ENCODE data around the gene TMEM37. TPM values are rescaled to one million over a fixed set of nuclear protein-coding genes. Genes with fewer than 3 reads are reported as not detected.

Gene TMEM37
- total and polyA plus RNA-seq, 2 of the 13 experiments (the other 11 are each of a cell fraction or from before 2014, with no cell fraction given), result 37.7 to 115 TPM

DNA sequence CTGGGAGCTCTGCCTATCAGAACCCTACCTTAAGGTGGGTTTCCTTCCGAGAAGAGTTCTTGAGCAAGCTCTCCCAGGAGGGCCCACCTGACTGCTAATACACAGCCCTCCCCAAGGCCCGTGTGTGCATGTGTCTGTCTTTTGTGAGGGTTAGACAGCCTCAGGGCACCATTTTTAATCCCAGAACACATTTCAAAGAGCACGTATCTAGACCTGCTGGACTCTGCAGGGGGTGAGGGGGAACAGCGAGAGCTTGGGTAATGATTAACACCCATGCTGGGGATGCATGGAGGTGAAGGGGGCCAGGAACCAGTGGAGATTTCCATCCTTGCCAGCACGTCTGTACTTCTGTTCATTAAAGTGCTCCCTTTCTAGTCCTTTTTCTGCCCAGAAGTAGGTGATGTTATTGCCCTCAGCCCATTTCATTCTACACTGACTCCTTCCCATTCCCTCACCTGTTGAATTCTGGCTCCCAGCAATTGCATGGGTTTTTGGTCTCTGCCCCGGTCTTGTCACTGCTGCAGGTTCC is 6.5 kb downstream of the TMEM37 start (continued):
- TF ChIP-seq ZIK1 (CRISPR knock-in tag; IDR thresholded peaks at IDR 0.05; ENCODE audit: borderline replicate concordance, low read depth), result 0 out of 2 replicates have a peak, but pooled peaks have one; percentile 55
- TF ChIP-seq, protein P1, sequence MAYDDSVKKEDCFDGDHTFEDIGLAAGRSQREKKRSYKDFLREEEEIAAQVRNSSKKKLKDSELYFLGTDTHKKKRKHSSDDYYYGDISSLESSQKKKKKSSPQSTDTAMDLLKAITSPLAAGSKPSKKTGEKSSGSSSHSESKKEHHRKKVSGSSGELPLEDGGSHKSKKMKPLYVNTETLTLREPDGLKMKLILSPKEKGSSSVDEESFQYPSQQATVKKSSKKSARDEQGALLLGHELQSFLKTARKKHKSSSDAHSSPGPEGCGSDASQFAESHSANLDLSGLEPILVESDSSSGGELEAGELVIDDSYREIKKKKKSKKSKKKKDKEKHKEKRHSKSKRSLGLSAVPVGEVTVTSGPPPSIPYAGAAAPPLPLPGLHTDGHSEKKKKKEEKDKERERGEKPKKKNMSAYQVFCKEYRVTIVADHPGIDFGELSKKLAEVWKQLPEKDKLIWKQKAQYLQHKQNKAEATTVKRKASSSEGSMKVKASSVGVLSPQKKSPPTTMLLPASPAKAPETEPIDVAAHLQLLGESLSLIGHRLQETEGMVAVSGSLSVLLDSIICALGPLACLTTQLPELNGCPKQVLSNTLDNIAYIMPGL (CRISPR knock-in tag; IDR thresholded peaks at IDR 0.05; ENCODE audit: borderline replicate concordance in 1 of 2, low read depth in 1 of 2), result no peak; a peak in 1 of 4 replicates
- TF ChIP-seq, protein P2, sequence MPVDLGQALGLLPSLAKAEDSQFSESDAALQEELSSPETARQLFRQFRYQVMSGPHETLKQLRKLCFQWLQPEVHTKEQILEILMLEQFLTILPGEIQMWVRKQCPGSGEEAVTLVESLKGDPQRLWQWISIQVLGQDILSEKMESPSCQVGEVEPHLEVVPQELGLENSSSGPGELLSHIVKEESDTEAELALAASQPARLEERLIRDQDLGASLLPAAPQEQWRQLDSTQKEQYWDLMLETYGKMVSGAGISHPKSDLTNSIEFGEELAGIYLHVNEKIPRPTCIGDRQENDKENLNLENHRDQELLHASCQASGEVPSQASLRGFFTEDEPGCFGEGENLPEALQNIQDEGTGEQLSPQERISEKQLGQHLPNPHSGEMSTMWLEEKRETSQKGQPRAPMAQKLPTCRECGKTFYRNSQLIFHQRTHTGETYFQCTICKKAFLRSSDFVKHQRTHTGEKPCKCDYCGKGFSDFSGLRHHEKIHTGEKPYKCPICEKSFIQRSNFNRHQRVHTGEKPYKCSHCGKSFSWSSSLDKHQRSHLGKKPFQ (CRISPR knock-in tag; IDR thresholded peaks at IDR 0.05; ENCODE audit: insufficient replicate concordance), result no peak
- TF ChIP-seq BCL6 (CRISPR knock-in tag; IDR thresholded peaks at IDR 0.05), result peak; percentile 62
- TF ChIP-seq ZNF160 (CRISPR knock-in tag; IDR thresholded peaks at IDR 0.05), result peak; percentile 59; the same call in 1 of the 2 replicates
- TF ChIP-seq ZNF33B (CRISPR knock-in tag; IDR thresholded peaks at IDR 0.05), result 0 out of 2 replicates have a peak, but pooled peaks have one; percentile 70
- TF ChIP-seq ASH2L (IDR thresholded peaks at IDR 0.05; ENCODE audit: insufficient read length, low read depth, low read length), result peak; percentile 56
- TF ChIP-seq HIVEP1 (CRISPR knock-in tag; IDR thresholded peaks at IDR 0.05), result no peak
- TF ChIP-seq, protein P3, sequence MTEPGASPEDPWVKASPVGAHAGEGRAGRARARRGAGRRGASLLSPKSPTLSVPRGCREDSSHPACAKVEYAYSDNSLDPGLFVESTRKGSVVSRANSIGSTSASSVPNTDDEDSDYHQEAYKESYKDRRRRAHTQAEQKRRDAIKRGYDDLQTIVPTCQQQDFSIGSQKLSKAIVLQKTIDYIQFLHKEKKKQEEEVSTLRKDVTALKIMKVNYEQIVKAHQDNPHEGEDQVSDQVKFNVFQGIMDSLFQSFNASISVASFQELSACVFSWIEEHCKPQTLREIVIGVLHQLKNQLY (CRISPR knock-in tag; IDR thresholded peaks at IDR 0.05), result peak; percentile 30; the same call in 1 of the 2 replicates
- TF ChIP-seq THAP11 (CRISPR knock-in tag; IDR thresholded peaks at IDR 0.05), result peak; percentile 52
- TF ChIP-seq RFX1 (IDR thresholded peaks at IDR 0.05), result no peak
- TF ChIP-seq BRCA1 (CRISPR knock-in tag; IDR thresholded peaks at IDR 0.05), result 0 out of 2 replicates have a peak, but pooled peaks have one; percentile 61
- TF ChIP-seq HMG20B (CRISPR knock-in tag; conservative IDR thresholded peaks at IDR 0.05), result 0 out of 2 replicates have a peak, but pooled peaks have one; percentile 48
- TF ChIP-seq NCOA1 (CRISPR knock-in tag; IDR thresholded peaks at IDR 0.05), result peak; percentile 53; the same call in 1 of the 2 replicates
- peak; percentile 31; the same call in 1 of the 2 replicates for TF ChIP-seq POGZ (CRISPR knock-in tag; IDR thresholded peaks at IDR 0.05)
- TF ChIP-seq, protein P4, sequence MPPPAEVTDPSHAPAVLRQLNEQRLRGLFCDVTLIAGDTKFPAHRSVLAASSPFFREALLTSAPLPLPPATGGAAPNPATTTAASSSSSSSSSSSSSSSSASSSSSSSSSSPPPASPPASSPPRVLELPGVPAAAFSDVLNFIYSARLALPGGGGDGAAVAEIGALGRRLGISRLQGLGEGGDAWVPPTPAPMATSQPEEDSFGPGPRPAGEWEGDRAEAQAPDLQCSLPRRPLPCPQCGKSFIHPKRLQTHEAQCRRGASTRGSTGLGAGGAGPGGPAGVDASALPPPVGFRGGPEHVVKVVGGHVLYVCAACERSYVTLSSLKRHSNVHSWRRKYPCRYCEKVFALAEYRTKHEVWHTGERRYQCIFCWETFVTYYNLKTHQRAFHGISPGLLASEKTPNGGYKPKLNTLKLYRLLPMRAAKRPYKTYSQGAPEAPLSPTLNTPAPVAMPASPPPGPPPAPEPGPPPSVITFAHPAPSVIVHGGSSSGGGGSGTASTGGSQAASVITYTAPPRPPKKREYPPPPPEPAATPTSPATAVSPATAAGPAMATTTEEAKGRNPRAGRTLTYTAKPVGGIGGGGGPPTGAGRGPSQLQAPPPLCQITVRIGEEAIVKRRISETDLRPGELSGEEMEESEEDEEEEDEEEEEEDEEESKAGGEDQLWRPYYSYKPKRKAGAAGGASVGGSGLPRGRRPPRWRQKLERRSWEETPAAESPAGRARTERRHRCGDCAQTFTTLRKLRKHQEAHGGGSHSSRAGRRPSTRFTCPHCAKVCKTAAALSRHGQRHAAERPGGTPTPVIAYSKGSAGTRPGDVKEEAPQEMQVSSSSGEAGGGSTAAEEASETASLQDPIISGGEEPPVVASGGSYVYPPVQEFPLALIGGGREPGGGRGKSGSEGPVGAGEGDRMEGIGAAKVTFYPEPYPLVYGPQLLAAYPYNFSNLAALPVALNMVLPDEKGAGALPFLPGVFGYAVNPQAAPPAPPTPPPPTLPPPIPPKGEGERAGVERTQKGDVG (CRISPR knock-in tag; IDR thresholded peaks at IDR 0.05; ENCODE audit: borderline replicate concordance), result 0 out of 2 replicates have a peak, but pooled peaks have one; percentile 12
- TF ChIP-seq, protein P5, sequence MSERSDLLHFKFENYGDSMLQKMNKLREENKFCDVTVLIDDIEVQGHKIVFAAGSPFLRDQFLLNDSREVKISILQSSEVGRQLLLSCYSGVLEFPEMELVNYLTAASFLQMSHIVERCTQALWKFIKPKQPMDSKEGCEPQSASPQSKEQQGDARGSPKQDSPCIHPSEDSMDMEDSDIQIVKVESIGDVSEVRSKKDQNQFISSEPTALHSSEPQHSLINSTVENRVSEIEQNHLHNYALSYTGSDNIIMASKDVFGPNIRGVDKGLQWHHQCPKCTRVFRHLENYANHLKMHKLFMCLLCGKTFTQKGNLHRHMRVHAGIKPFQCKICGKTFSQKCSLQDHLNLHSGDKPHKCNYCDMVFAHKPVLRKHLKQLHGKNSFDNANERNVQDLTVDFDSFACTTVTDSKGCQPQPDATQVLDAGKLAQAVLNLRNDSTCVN (CRISPR knock-in tag; IDR thresholded peaks at IDR 0.05; ENCODE audit: borderline replicate concordance), result peak; percentile 79; the same call in 1 of the 2 replicates
- TF ChIP-seq ZNF644 (CRISPR knock-in tag; IDR thresholded peaks at IDR 0.05; ENCODE audit: low read depth), result peak; percentile 99

All from HepG2 (cell line).